Activated CD4-positive, alpha-beta T cell treated with anti-CD3 and anti-CD28 coated beads, Interleukin-2, amount 50 U/mL, for 16 hours (primary cell): ENCODE results near the gene NCF1.
A peak's percentile ranks its signal among the peaks of the same experiment; 100 is the strongest.
"Not testable (repeated sequence)": the region's sequence is repeated elsewhere in the genome, so short reads cannot be mapped to it uniquely, and the experiment has no call there.

Source experiments
- DNase-seq: peaks from one replicate; pipeline ENCODE4 v3.0.0-alpha.2; 2020

The NCF1 gene

DNA sequence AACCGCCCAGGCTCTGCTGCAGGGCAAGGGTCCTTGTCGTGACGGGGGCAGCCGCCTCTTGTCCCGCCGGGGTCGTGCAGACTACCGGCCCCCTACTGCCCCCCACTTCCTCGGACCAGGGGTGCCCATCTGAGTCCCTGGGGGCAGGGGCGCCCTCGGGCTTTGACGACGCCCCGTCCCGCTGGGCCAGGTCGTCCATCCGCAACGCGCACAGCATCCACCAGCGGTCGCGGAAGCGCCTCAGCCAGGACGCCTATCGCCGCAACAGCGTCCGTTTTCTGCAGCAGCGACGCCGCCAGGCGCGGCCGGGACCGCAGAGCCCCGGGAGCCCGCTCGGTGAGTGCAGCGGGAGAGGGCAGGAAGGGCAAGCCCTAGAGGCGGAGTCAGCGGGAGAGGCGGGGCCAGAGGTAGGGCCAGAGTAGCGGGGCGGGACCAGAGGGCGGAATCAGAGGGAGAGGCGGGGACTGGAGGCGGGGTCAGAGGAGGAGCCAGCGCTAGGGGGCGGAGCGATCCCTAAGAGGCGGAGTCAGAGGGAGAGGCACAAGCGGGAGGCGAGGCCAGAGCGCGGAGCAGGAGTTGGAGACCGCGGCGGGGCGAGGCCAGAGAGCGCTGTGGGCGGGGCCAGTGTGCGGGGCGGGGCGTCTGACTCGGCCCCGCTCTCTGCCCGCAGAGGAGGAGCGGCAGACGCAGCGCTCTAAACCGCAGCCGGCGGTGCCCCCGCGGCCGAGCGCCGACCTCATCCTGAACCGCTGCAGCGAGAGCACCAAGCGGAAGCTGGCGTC lies 14.7 kb downstream of the NCF1 start:
- peak; percentile 98 for DNase-seq

DNA sequence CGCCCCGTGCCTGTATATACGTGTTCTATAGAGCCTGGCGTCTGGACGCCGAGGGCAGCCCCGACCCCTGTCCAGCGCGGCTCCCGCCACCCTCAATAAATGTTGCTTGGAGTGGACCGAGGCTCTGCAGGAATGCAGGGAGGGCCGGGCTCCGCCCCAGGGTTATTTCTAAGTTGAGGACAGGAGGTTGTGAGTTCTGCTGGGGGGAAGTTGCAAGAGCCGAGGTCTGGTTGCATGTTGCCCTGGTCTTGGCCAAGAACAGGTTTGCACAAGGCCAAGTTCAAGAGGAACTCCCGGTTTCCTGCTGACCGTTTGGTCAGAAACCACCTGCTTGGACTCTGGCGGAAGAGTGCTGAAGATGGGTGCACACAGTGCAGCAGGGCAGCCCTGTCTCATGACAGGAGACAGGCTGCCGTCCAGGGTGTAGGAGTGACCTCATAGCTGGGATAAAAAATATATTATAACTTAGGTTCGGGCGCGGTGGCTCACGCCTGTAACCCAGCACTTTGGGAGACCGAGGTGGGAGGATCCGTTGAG lies 15.5 kb downstream of the NCF1 start:
- not testable (repeated sequence) for DNase-seq

DNA sequence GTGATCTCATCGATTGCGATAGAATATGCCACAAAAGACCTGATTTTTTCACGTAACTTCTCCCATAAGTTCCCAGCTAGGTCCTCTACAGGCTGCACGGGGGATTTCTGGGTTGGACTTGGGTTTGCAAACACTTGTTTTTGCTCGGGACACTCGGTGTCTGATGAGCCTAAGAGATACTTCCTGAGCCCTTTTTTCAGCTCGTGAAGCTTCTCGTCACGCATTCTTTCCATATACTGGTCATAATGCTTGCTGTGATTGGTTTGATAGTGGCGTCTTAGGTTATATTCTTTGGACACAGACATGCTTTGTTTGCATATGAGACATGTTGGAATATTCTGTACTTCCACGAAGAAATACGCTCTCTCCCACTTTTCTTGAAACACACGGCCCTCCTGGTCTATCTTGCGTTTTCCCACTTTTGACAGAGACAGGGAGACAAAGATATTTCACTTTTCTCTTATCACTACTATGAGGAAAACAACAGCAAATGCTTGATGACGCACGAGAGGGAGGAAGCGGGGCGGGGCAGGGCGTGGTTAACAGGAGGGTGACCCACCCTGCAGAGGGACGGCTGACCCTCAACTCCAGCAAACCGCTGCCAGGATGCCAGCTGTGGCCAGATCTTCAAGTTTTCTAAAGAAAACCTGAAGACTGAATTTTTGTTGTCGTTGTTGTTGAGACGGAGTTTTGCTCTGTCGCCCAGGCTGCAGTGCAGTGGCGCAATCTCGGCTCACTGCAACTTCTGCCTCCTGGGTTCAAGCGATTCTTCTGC lies 24.2 kb downstream of the NCF1 start:
- not testable (repeated sequence) for DNase-seq

DNA sequence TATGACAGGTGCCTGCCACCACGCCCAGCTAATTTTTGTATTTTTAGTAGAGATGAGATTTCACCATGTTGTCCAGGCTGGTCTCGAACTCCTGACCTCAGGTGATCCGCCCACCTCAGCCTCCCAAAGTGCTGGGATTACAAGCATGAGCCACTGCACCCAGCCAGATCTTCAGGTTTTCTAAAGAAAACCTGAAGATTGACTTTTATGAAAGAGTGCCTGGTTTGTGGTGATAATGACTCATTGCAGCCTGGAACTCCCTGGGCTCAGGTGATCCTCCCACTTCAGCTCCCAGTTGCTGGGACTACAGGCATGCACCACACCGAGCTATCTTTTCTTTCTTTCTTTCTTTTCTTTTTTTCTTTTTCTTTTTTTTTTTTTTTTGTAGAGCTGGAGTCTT lies 24.8 kb downstream of the NCF1 start:
- peak; percentile 24 for DNase-seq

DNA sequence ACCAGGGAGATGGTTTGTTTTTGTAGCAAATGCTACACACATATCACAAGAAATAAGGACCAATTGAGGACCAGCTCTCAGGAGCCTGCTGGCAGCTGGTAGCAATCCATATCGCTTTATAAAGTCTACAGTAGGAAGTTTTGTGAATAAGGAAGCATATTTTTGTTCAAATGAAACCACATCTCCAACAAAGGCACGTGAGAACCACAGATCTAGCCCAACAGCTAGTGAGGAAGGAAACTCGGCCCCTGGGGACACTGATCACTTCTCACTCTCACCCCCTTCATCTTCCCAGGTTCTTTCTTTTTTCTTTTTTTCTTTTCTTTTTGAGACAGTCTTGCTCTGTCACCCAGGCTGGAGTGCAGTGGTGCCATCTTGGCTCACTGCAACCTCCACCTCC lies 42.1 kb downstream of the NCF1 start:
- not testable (repeated sequence) for DNase-seq

DNA sequence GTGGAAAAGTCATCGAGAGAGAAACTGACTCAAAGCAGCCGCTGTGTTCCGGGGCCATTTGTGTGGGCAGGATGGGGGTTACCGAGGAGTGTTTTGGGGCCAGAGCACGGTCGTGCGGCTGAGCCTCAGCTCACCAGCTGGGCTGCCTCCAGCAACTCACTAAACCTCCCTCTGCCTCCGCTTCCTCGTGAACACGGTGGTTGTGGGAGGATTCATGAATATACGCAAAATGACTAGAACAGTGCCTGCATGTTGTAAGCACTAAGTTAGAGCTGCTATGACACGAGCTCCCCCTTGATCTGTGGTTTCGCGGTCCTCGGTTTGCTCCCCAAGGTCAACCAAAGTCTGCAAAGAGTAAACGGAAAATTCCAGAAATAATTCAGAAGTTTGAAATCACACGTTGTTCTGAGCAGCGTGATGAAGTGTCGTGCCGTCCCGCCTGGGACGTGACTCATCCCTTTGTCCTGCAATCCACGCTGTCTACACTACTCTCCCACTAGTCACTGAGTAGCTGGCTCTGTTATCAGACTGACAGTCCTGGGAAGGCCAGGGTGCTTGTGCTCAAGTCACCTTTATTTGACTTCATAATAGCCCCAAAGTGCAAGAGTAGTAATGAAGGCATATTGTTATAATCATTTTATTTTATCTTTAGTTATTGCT lies 46.5 kb downstream of the NCF1 start:
- DNase-seq, result not testable (repeated sequence)

DNA sequence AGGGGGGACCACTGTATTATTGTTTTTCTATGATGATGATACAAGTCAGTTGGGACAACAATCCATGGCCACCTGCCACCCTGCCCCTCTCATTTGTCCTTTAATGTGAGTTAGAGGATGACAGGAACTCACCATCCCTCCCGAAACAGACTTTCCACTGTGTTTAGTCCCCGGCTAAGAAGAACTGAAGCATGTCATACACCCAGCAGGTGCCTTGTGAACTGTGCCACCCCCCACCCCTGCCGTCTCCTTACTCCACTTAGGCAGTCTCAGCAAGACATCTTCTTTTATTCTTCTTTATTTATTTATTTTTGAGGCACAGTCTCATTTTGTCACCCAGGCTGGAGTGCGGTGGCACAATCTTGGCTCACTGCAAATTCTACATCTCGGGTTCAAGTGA lies 47.4 kb downstream of the NCF1 start:
- not testable (repeated sequence) for DNase-seq

DNA sequence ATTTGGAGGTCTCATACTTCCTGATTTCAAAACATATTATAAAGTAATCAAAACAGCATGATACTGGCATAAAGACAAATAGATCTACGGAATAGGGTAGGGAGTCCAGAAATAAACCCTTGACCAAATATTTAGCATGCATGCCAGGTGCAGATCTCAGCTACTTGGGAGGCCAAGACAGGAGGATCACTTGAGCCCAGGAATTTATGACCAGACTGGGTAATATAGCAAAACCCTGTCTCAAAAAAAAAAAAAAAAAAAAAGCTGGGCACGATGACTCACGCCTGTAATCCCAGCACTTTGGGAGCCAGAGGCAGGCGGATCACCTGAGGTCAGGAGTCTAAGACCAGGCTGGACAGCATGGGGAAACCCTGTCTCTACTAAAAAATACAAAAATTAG lies 56.1 kb downstream of the NCF1 start:
- not testable (repeated sequence) for DNase-seq

DNA sequence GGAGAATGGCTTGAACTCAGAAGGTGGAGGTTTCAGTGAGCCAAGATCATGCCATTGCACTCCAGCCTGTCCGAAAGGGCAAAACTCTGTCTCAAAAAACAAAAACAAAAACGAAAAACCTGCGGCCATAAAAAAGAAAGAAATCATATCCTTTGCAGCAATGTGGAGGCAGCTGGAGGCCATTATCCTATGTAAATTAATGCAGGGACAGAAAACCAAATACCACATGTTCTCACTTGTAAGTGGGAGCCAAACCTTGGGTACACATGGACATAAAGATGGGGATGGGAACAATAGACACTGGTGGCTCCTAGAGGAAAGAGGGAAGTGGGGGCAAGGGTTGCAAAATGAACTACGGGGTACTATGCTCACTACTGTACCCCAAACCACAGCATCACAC lies 56.6 kb downstream of the NCF1 start:
- not testable (repeated sequence) for DNase-seq
